Myocyte (in vitro differentiated cells): ENCODE measurements around the gene OR10T2. TPM values are rescaled to one million over a fixed set of nuclear protein-coding genes. Genes with fewer than 3 reads are reported as not detected.
"Not testable (repeated sequence)": the region's sequence is repeated elsewhere in the genome, so short reads cannot be mapped to it uniquely, and the experiment has no call there.

Source experiments
- DNase-seq: peaks from one replicate; pipeline ENCODE4 v3.0.0-alpha.2; 2012; ENCODE audit warnings: low read depth
- total RNA-seq: library from RNA; depleted of rRNA; stranded (reverse); fragments of >200 nt; gene quantifications from 2 replicates; pipeline ENCODE4 v1.2.3, GENCODE V29; 2014

Gene OR10T2
- total RNA-seq, 1 donor from 2014 or later, result not detected

DNA sequence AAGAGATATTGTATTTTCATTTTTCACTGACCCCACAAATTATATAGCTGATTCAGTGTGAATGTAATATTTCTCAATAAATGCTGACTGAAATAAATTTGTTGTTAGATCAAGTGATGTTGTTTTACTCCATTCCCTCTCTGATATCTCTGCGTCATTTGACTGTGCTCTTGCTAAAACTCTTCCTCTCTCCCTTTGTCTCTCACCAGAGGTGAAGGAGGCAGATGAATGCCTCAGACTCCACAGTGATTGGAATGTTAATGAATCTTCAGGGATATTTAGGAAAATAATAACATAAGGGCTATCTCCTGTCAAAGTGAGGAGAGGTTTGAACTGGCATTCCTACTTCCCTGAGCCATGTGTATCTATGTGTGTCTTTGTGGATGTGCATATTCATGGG is 41.8 kb downstream of the OR10T2 start:
- DNase-seq, result no peak

DNA sequence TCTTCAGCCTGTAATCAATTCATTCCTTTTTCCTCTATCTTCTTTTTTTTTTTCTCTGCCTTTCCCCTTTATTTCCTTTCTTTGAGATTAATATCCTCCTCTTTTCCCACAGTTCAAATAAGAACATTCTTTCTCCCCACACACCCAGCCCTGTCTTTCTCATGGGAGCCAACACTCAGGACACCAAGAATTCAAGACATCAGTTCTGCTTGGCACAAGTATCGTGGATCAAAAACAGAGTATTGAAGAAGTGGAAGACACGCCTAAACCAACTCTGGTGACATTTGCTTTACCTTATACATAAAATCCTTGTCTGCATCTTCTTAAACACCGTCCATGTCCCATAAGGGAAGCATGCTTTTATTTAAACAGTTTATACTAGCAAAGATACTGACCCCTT is 42.6 kb downstream of the OR10T2 start:
- DNase-seq, result no peak

DNA sequence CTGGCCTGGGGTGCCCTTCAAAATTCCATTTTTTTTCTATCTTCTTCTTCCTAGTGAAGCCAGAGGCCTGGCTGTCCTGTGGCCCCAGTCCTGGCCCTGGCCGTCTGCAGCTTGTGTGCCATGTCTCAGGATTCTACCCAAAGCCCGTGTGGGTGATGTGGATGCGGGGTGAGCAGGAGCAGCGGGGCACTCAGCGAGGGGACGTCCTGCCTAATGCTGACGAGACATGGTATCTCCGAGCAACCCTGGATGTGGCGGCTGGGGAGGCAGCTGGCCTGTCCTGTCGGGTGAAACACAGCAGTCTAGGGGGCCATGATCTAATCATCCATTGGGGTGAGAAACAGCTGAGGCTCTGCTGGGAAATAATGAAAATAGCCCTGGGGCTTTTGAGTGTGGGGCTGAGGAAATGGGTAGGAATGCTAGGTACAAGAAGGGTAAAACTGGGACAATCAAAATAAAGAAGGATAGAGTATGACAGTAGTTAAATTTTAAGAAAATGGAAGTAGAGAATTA is 43.4 kb downstream of the OR10T2 start:
- DNase-seq, result no peak

DNA sequence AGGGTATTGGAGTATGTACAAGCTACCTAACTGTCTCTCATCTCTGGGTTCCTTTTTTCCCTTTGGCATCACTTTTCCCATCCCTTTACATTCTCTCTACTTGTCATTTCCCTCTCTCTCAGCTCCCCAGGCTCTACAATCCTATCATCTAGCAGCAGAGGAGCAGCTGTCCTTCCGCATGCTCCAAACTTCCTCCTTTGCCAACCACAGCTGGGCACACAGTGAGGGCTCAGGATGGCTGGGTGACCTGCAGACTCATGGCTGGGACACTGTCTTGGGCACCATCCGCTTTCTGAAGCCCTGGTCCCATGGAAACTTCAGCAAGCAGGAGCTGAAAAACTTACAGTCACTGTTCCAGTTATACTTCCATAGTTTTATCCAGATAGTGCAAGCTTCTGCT is 45.0 kb downstream of the OR10T2 start:
- no peak for DNase-seq

DNA sequence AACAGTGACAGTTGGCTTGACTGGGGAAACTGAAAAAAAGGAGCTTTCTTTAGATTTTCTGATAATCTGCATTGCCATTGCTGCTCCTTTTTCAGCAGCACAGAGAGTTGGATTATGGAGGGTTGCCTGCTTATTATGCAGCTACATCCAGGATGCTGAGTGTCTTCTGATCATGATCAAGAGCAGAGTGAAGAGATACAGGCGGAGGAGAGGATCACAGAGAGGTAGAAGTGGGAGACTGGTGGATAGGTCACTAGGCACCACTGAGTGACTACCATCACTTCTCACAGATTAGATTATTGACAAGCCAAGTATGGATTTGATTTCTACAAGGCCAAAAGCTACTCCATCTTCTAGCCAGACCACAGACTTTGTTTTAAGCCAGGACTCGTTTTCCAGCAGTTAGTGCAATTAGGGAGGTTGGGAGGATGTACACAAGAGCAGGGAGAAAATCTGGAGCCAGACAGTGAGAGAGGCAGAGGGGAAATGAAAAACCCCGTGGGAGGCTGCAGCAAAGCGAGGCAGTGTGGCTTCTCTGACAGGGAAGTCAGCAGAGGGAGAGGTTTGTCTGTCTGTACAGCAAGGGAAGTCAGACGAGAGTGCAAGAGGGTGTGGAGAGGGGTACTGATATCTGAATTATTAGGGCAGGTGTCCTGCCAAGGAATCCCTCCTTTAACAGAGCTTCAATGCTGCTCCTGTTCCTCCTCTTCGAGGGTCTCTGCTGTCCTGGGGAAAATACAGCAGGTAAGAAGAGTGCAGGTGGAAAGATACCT is 45.8 kb downstream of the OR10T2 start, which contains the start of gene CD1E:
Gene CD1E, plus strand, starts transcription at position 592 of the 773 bp plus-strand sequence. Its CDS starts 95 bp downstream, at position 687.
- no peak for DNase-seq

DNA sequence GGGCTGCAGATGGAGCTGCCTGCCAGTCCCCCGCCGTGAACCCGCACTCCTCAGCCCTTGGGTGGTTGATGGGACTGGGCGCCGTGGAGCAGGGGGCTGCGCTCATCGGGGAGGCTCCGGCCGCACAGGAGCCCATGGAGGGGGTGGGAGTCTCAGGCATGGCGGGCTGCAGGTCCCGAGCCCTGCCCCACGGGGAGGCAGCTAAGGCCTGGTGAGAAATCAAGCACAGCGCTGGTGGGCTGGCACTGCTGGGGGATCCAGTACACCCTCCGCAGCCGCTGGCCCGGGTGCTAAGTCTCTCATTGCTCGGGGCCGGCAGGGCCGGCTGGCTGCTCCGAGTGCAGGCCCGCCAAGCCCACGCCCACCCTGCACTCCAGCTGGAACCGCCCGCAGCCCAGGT is 50.3 kb downstream of the OR10T2 start:
- not testable (repeated sequence) for DNase-seq

Other genes starting within 250 kb of the OR10T2 start
- 0.08 TPM in 1 of 2 replicates, not detected in the other for gene CD1D, start 218.6 kb downstream of the OR10T2 start, total RNA-seq
- not detected in 2 replicates for gene CD1A, start 145.0 kb downstream of the OR10T2 start, total RNA-seq
- gene CD1C, start 109.5 kb downstream of the OR10T2 start, total RNA-seq, result not detected in 2 replicates
- gene CD1B, start 67.9 kb downstream of the OR10T2 start, total RNA-seq, result not detected in 2 replicates
- gene CD1E, start 45.6 kb downstream of the OR10T2 start, total RNA-seq, result not detected in 2 replicates
- not detected in 2 replicates for gene OR10K2, start 26.8 kb upstream of the OR10T2 start, total RNA-seq
- gene OR10K1, start 62.4 kb upstream of the OR10T2 start, total RNA-seq, result not detected in 2 replicates
- gene OR10R2, start 72.8 kb upstream of the OR10T2 start, total RNA-seq, result not detected in 2 replicates
- gene OR6Y1, start 154.9 kb upstream of the OR10T2 start, total RNA-seq, result not detected in 2 replicates
- gene OR6P1, start 171.1 kb upstream of the OR10T2 start, total RNA-seq, result not detected in 2 replicates
- gene OR10X1, start 180.4 kb upstream of the OR10T2 start, total RNA-seq, result not detected in 2 replicates
- gene OR10Z1, start 205.8 kb upstream of the OR10T2 start, total RNA-seq, result not detected in 2 replicates